ENCODE results near the gene CLEC3A.

DNA sequence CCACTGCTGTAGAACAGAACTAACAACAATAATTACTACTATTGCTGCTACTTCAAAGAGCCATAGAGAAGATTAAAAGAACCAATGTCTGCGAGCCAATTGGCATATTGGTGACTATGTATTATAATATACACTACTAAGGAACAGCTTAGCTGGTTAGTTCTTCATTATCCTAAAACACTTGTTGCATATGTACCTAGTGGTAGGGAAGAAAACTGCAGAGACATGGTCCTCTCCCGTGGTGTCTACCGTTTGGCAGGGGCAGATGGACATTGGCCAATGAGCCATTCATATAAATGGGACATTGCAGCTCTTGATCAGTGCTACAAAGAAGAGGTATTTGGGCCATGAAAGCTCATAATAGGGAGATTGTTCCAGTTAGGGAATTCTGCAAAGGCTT is 46.4 kb upstream of the CLEC3A start:
- TF ChIP-seq EGR1 (IDR thresholded peaks at IDR 0.05) (no peak), RAD21 (IDR thresholded peaks at IDR 0.05; ENCODE audit: low read depth) (no peak), EP300 (IDR thresholded peaks at IDR 0.05; ENCODE audit: borderline replicate concordance) (no peak), TCF12 (IDR thresholded peaks at IDR 0.05; ENCODE audit: low read depth) (no peak), YY1 (IDR thresholded peaks at IDR 0.05; ENCODE audit: low read depth) (no peak), TEAD4 (IDR thresholded peaks at IDR 0.05) (no peak), CEBPB (IDR thresholded peaks at IDR 0.05) (no peak), TAF1 (IDR thresholded peaks at IDR 0.05; ENCODE audit: low read depth) (no peak), FOXM1 (IDR thresholded peaks at IDR 0.05; ENCODE audit: borderline replicate concordance, low read depth) (no peak), CREB1 (IDR thresholded peaks at IDR 0.05; ENCODE audit: low read depth) (no peak)
- TF ChIP-seq, protein P1, sequence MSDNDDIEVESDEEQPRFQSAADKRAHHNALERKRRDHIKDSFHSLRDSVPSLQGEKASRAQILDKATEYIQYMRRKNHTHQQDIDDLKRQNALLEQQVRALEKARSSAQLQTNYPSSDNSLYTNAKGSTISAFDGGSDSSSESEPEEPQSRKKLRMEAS (IDR thresholded peaks at IDR 0.05) = no peak

Measured in Ishikawa (cell line).